K562 (cell line): ENCODE results near the gene ZNF501. TPM values are rescaled to one million over a fixed set of nuclear protein-coding genes. Genes with fewer than 3 reads are reported as not detected.

ENCODE experiments used
- ATAC-seq: fragments of 200-7000 bp; cut with Tn5 transposase; 3 replicates; pipeline ENCODE4 v1.9.1; 2020; ENCODE audit warnings: moderate library complexity
- BruUV-seq: library from RNA; stranded (reverse); fragments of 400-500 nt; replicated peaks from 2 replicates; lab custom pipeline; 2021; lab: Mats Ljungman, UMichigan
- CTCF ChIA-PET: fragments of 300-600 bp; formaldehyde crosslinking; extraction: SDS; loops from one replicate; lab custom pipeline; 2021; ENCODE audit warnings: low intra/inter-chr PET ratio; lab: Yijun Ruan, JAX
- POLR2A ChIA-PET: fragments of 300-600, 350-650 bp; sonication (Branson Sonifier 250); formaldehyde crosslinking; extraction: SDS; loops from one replicate; lab custom pipeline; 2021; ENCODE audit warnings: antibody characterized with exemption, inconsistent platforms; lab: Yijun Ruan, JAX
- DNase-seq, 4 experiments: peaks; one replicate each; pipeline versions ENCODE4 v3.0.0 to v3.0.0-alpha.2; 2011 to 2018; ENCODE audit warnings: low spot score in 3 of 4, mixed read lengths in 3 of 4; ENCODE audit errors: extremely low read depth in 1 of 4
- FAIRE-seq: peaks from 2 replicates; lab custom pipeline; 2011; peaks lifted over from hg19 to GRCh38; lab: Jason Lieb, UNC
- H2AFZ ChIP-seq: 2 replicates; pipeline ENCODE4 v1.6.0; 2011; ENCODE audit warnings: low read depth, low read length, control low read depth, inconsistent platforms
- H3K27ac ChIP-seq: fragments of 200-600 bp; 3 replicates; pipeline ENCODE4 v1.8.0; 2011; ENCODE audit warnings: low read depth, mild to moderate bottlenecking, control low read depth, inconsistent platforms, low read length, moderate library complexity, mixed read lengths; ENCODE audit errors: extremely low read depth
- H3K27me3 ChIP-seq, 2 experiments: fragments of 300-600 bp in 1 of 2; 2 replicates in 1 of 2; 3 replicates in 1 of 2; pipeline versions ENCODE4 v1.6.0 to v1.8.0; 2011; ENCODE audit warnings: inconsistent platforms in 2 of 2, low read length in 2 of 2, mild to moderate bottlenecking in 1 of 2, mixed read lengths in 1 of 2, moderate library complexity in 1 of 2; ENCODE audit not compliant: control insufficient read depth in 2 of 2, insufficient read depth in 2 of 2
- H3K36me3 ChIP-seq: fragments of 300-600 bp; 3 replicates; pipeline ENCODE4 v1.8.0; 2011; ENCODE audit warnings: mild to moderate bottlenecking, low read length, inconsistent platforms; ENCODE audit not compliant: control insufficient read depth, insufficient read depth
- H3K4me1 ChIP-seq, 2 experiments: fragments of 200-600 bp in 1 of 2; replicated peaks in 1 of 2; 2 replicates in 1 of 2; 3 replicates in 1 of 2; pipeline versions ENCODE4 v1.5.1 to v1.8.0; 2011; ENCODE audit warnings: inconsistent platforms in 2 of 2, low read length in 2 of 2, mild to moderate bottlenecking in 1 of 2, mixed read lengths in 1 of 2, moderate library complexity in 1 of 2; ENCODE audit not compliant: control insufficient read depth in 2 of 2, insufficient read depth in 2 of 2
- H3K4me2 ChIP-seq: 2 replicates; pipeline ENCODE4 v1.6.1; 2011; ENCODE audit warnings: low read length, control low read depth, inconsistent platforms, mixed read lengths; ENCODE audit not compliant: insufficient read depth
- H3K4me3 ChIP-seq: fragments of 200-600 bp; sonication (generic), shearing (Covaris generic); 2 replicates; pipeline ENCODE4 v1.5.1; 2016; ENCODE audit warnings: control low read depth, inconsistent platforms
- H3K79me2 ChIP-seq: fragments of 200-600 bp; 3 replicates; pipeline ENCODE4 v1.8.0; 2011; ENCODE audit warnings: low read length, inconsistent platforms; ENCODE audit not compliant: control insufficient read depth, insufficient read depth
- H3K9ac ChIP-seq, 2 experiments: 2 replicates each; pipeline versions ENCODE4 v1.6.0 to v1.6.1; 2011; ENCODE audit warnings: low read depth in 2 of 2, low read length in 2 of 2, control low read depth in 1 of 2, inconsistent platforms in 1 of 2, mild to moderate bottlenecking in 1 of 2, mixed read lengths in 1 of 2; ENCODE audit not compliant: insufficient read depth in 1 of 2
- H3K9me1 ChIP-seq: one replicate; pipeline ENCODE4 v1.6.0; 2011; ENCODE audit warnings: inconsistent platforms, mild to moderate bottlenecking, low read length, moderate library complexity; ENCODE audit not compliant: control insufficient read depth, insufficient read depth
- H3K9me3 ChIP-seq: replicated peaks from 2 replicates; pipeline ENCODE4 v1.5.1; 2011; ENCODE audit warnings: low read depth, low read length, inconsistent platforms; ENCODE audit not compliant: control insufficient read depth, insufficient read depth
- H4K20me1 ChIP-seq: replicated peaks from 2 replicates; pipeline ENCODE4 v1.6.1; 2011; ENCODE audit warnings: low read length, inconsistent platforms, mixed read lengths; ENCODE audit not compliant: control insufficient read depth, insufficient read depth
- whole genome bisulfite sequencing: fragments of 100-300 bp; shearing (Covaris generic); methylation state at CpG from one replicate; pipeline ENCODE4 v1.1.6; 2016; ENCODE audit warnings: low coverage, mixed read lengths; ENCODE audit not compliant: insufficient coverage; ENCODE audit errors: missing lambda C conversion rate; 5-methylcytosine and 5-hydroxymethylcytosine counted together
- in situ Hi-C: fragments of 300-500 bp; cut with MboI; formaldehyde crosslinking; loops from 4 replicates; pipeline ENCODE4 v1.15.0; 2018; ENCODE audit warnings: inconsistent platforms, mixed read lengths
- intact Hi-C: fragments of 100-400 bp; cut with micrococcal nuclease; formaldehyde crosslinking; loops from 2 replicates; pipeline ENCODE4 v1.14.2; 2022
- polyA plus RNA-seq, 8 experiments: library from polyadenylated mRNA; depleted of rRNA in 4 of 8; stranded (reverse) in 5 of 8; unstranded in 3 of 8; fragments of >200 nt; fragmentation: Nextera tagmentation in 2 of 8; fragmentation: Illumina TruSeq in 1 of 8; extraction: Ambion mirVana in 2 of 8; extraction: Trizol in 1 of 8; gene quantifications; 2 replicates each; pipeline versions ENCODE4 v1.2.1 to v1.2.3, GENCODE V29; 2011 to 2014; ENCODE audit warnings: inconsistent platforms in 1 of 8, missing spikeins in 1 of 8
- total RNA-seq, 7 experiments: library from RNA; depleted of rRNA in 6 of 7; stranded (reverse); fragments of >200 nt in 6 of 7; fragmentation: Illumina TruSeq in 2 of 7; extraction: Trizol in 2 of 7; gene quantifications; 2 replicates each; pipeline versions ENCODE4 v1.2.1 to v1.2.3, GENCODE V29; 2011 to 2021; ENCODE audit warnings: low replicate concordance in 1 of 7
- TF ChIP-seq, protein P1 (sequence below): fragments of 450-650 bp; IDR thresholded peaks from 2 replicates; pipeline ENCODE4 v1.6.1; 2016

The ZNF501 gene
- total and polyA plus RNA-seq, 9 of the 15 experiments (the other 6 are each of a cell fraction or from before 2014, with no cell fraction given), result 1.2 to 6.5 (median 3.7) TPM

DNA sequence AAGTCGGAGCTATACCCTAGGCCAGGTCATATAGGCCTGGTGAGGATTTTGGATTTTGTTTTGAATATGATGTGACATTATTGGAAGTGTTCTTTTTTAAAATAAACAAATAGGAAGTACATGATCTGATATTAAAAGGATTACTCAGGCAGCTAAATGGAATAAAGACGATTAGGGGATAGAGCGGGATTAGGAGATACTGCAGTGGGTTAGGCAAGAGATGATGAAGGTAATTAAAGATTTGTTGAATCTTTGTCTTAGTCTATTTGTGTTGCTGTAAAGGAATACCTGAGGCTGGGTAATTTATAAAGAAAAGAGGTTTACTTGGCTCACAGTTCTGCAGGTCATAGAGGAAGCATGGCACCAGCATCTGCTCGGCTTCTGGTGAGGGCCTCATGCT is 53.5 kb downstream of the ZNF501 start:
- no peak for FAIRE-seq
- Histone ChIP-seq H4K20me1 (no peaks in the 10 kb centered on the region), H3K27ac (no peak overlapping the region), H3K36me3 (peaks cover 68% of the 10 kb centered on the region), H2AFZ (no peak overlapping the region), H3K27me3 (no peaks in the 10 kb centered on the region), H3K9me1 (no peaks in the 10 kb centered on the region), H3K4me2 (no peak overlapping the region), H3K4me3 (no peak overlapping the region), H3K79me2 (no peaks in the 10 kb centered on the region; the same call in 2 of the 3 replicates), H3K9me3 (no peaks in the 10 kb centered on the region), H3K9ac (no peak overlapping the region), H3K4me1 (no peaks in the 10 kb centered on the region)
- TF ChIP-seq, protein P1, sequence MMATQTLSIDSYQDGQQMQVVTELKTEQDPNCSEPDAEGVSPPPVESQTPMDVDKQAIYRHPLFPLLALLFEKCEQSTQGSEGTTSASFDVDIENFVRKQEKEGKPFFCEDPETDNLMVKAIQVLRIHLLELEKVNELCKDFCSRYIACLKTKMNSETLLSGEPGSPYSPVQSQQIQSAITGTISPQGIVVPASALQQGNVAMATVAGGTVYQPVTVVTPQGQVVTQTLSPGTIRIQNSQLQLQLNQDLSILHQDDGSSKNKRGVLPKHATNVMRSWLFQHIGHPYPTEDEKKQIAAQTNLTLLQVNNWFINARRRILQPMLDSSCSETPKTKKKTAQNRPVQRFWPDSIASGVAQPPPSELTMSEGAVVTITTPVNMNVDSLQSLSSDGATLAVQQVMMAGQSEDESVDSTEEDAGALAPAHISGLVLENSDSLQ, result no peak
- ChIA-PET POLR2A (interaction anchor here (1.5 kb wide), 1 partner anchor 21 kb away, joined by 11 read pairs; the partner anchor contains the start of gene KIF15), CTCF (no interaction called here)
- no peak for ATAC-seq
- no peak for DNase-seq
- in situ Hi-C loops (no loop called here), intact Hi-C loops (no loop called here)
- BruUV-seq, result no TSS peak
- 94% methylated on average over 4 of the region's 4 CpGs for WGBS

Other genes starting within 250 kb of the ZNF501 start
Only the 7 nearest of the 11 such genes appear.
- gene ZNF660, start 144.7 kb upstream of the ZNF501 start, total RNA-seq (2014; rRNA removed), result 0.08 and 0.09 TPM in 2 replicates
- 0.65 and 0.96 TPM in 2 replicates for gene ZNF660, start 144.7 kb upstream of the ZNF501 start, total RNA-seq (2014; rRNA removed; fragmentation: Illumina TruSeq; extraction: Trizol)
- gene ZNF660, start 144.7 kb upstream of the ZNF501 start, total RNA-seq (2015; rRNA removed; fragmentation: Illumina TruSeq; extraction: Trizol), result 0.40 and 0.49 TPM in 2 replicates
- gene ZNF660, start 144.7 kb upstream of the ZNF501 start, total RNA-seq (2021), result 0.13 and 0.29 TPM in 2 replicates
- 0.17 and 0.24 TPM in 2 replicates for gene ZNF660, start 144.7 kb upstream of the ZNF501 start, polyA plus RNA-seq (2011; rRNA removed)
- 0.07 and 0.10 TPM in 2 replicates for gene ZNF660, start 144.7 kb upstream of the ZNF501 start, polyA plus RNA-seq (2014; fragmentation: Illumina TruSeq; extraction: Trizol)
- gene ZNF660, start 144.7 kb upstream of the ZNF501 start, polyA plus RNA-seq (2014; fragmentation: Nextera tagmentation; extraction: Ambion mirVana), result under 1 TPM; 0.06 to 0.07 TPM
- 0.18 and 0.19 TPM in 2 replicates for gene ZNF660, start 144.7 kb upstream of the ZNF501 start, polyA plus RNA-seq (2014; rRNA removed)
- gene ZNF197, start 104.6 kb upstream of the ZNF501 start, total RNA-seq (2014; rRNA removed), result 12.1 and 13.1 TPM in 2 replicates
- gene ZNF197, start 104.6 kb upstream of the ZNF501 start, total RNA-seq (2014; rRNA removed; fragmentation: Illumina TruSeq; extraction: Trizol), result 19.1 and 22.3 TPM in 2 replicates
- 16.1 and 18.5 TPM in 2 replicates for gene ZNF197, start 104.6 kb upstream of the ZNF501 start, total RNA-seq (2015; rRNA removed; fragmentation: Illumina TruSeq; extraction: Trizol)
- 12.7 and 13.9 TPM in 2 replicates for gene ZNF197, start 104.6 kb upstream of the ZNF501 start, total RNA-seq (2021)
- gene ZNF197, start 104.6 kb upstream of the ZNF501 start, polyA plus RNA-seq (2011; rRNA removed), result 10.1 and 13.7 TPM in 2 replicates
- 15.7 and 16.7 TPM in 2 replicates for gene ZNF197, start 104.6 kb upstream of the ZNF501 start, polyA plus RNA-seq (2014; fragmentation: Illumina TruSeq; extraction: Trizol)
- 1 to 10 TPM; 3.5 to 3.8 TPM for gene ZNF197, start 104.6 kb upstream of the ZNF501 start, polyA plus RNA-seq (2014; fragmentation: Nextera tagmentation; extraction: Ambion mirVana)
- gene ZNF197, start 104.6 kb upstream of the ZNF501 start, polyA plus RNA-seq (2014; rRNA removed), result 9.4 and 11.0 TPM in 2 replicates
- 11.5 and 12.2 TPM in 2 replicates for gene ZNF35, start 80.9 kb upstream of the ZNF501 start, total RNA-seq (2014; rRNA removed)
- gene ZNF35, start 80.9 kb upstream of the ZNF501 start, total RNA-seq (2014; rRNA removed; fragmentation: Illumina TruSeq; extraction: Trizol), result 18.2 and 21.9 TPM in 2 replicates
- gene ZNF35, start 80.9 kb upstream of the ZNF501 start, total RNA-seq (2015; rRNA removed; fragmentation: Illumina TruSeq; extraction: Trizol), result 17.6 and 18.2 TPM in 2 replicates
- gene ZNF35, start 80.9 kb upstream of the ZNF501 start, total RNA-seq (2021), result 13.1 and 13.7 TPM in 2 replicates
- gene ZNF35, start 80.9 kb upstream of the ZNF501 start, polyA plus RNA-seq (2011; rRNA removed), result 7.5 and 8.2 TPM in 2 replicates
- gene ZNF35, start 80.9 kb upstream of the ZNF501 start, polyA plus RNA-seq (2014; fragmentation: Illumina TruSeq; extraction: Trizol), result 12.3 and 14.8 TPM in 2 replicates
- gene ZNF35, start 80.9 kb upstream of the ZNF501 start, polyA plus RNA-seq (2014; fragmentation: Nextera tagmentation; extraction: Ambion mirVana), result 10 to 100 TPM; 15.2 to 15.5 TPM
- gene ZNF35, start 80.9 kb upstream of the ZNF501 start, polyA plus RNA-seq (2014; rRNA removed), result 8.0 and 8.6 TPM in 2 replicates
- gene ZNF502, start 17.0 kb upstream of the ZNF501 start, total RNA-seq (2014; rRNA removed), result 0.59 and 0.61 TPM in 2 replicates
- 0.73 and 1.3 TPM in 2 replicates for gene ZNF502, start 17.0 kb upstream of the ZNF501 start, total RNA-seq (2014; rRNA removed; fragmentation: Illumina TruSeq; extraction: Trizol)
- 0.68 and 0.98 TPM in 2 replicates for gene ZNF502, start 17.0 kb upstream of the ZNF501 start, total RNA-seq (2015; rRNA removed; fragmentation: Illumina TruSeq; extraction: Trizol)
- gene ZNF502, start 17.0 kb upstream of the ZNF501 start, total RNA-seq (2021), result 0.65 and 0.73 TPM in 2 replicates
- gene ZNF502, start 17.0 kb upstream of the ZNF501 start, polyA plus RNA-seq (2011; rRNA removed), result 0.11 and 0.47 TPM in 2 replicates
- gene ZNF502, start 17.0 kb upstream of the ZNF501 start, polyA plus RNA-seq (2014; fragmentation: Illumina TruSeq; extraction: Trizol), result 0.73 and 0.90 TPM in 2 replicates
- gene ZNF502, start 17.0 kb upstream of the ZNF501 start, polyA plus RNA-seq (2014; fragmentation: Nextera tagmentation; extraction: Ambion mirVana), result under 1 TPM; 0.38 to 0.67 TPM
- 0.60 and 1.6 TPM in 2 replicates for gene ZNF502, start 17.0 kb upstream of the ZNF501 start, polyA plus RNA-seq (2014; rRNA removed)
- gene KIAA1143, start 32.0 kb downstream of the ZNF501 start, total RNA-seq (2014; rRNA removed), result 27.9 and 31.3 TPM in 2 replicates
- 72.0 and 97.2 TPM in 2 replicates for gene KIAA1143, start 32.0 kb downstream of the ZNF501 start, total RNA-seq (2014; rRNA removed; fragmentation: Illumina TruSeq; extraction: Trizol)
- gene KIAA1143, start 32.0 kb downstream of the ZNF501 start, total RNA-seq (2015; rRNA removed; fragmentation: Illumina TruSeq; extraction: Trizol), result 43.7 and 47.0 TPM in 2 replicates
- 42.8 and 47.1 TPM in 2 replicates for gene KIAA1143, start 32.0 kb downstream of the ZNF501 start, total RNA-seq (2021)
- 30.9 and 40.7 TPM in 2 replicates for gene KIAA1143, start 32.0 kb downstream of the ZNF501 start, polyA plus RNA-seq (2011; rRNA removed)
- gene KIAA1143, start 32.0 kb downstream of the ZNF501 start, polyA plus RNA-seq (2014; fragmentation: Illumina TruSeq; extraction: Trizol), result 47.4 and 54.6 TPM in 2 replicates
- 10 to 100 TPM; 33.5 to 42.2 TPM for gene KIAA1143, start 32.0 kb downstream of the ZNF501 start, polyA plus RNA-seq (2014; fragmentation: Nextera tagmentation; extraction: Ambion mirVana)
- 24.0 and 25.6 TPM in 2 replicates for gene KIAA1143, start 32.0 kb downstream of the ZNF501 start, polyA plus RNA-seq (2014; rRNA removed)
- 26.0 and 28.0 TPM in 2 replicates for gene KIF15, start 32.2 kb downstream of the ZNF501 start, total RNA-seq (2014; rRNA removed)
- gene KIF15, start 32.2 kb downstream of the ZNF501 start, total RNA-seq (2014; rRNA removed; fragmentation: Illumina TruSeq; extraction: Trizol), result 43.7 and 52.3 TPM in 2 replicates
- 45.1 and 45.9 TPM in 2 replicates for gene KIF15, start 32.2 kb downstream of the ZNF501 start, total RNA-seq (2015; rRNA removed; fragmentation: Illumina TruSeq; extraction: Trizol)
- 24.5 and 25.8 TPM in 2 replicates for gene KIF15, start 32.2 kb downstream of the ZNF501 start, total RNA-seq (2021)
- 17.9 and 25.3 TPM in 2 replicates for gene KIF15, start 32.2 kb downstream of the ZNF501 start, polyA plus RNA-seq (2011; rRNA removed)
- gene KIF15, start 32.2 kb downstream of the ZNF501 start, polyA plus RNA-seq (2014; fragmentation: Illumina TruSeq; extraction: Trizol), result 33.8 and 43.3 TPM in 2 replicates
- gene KIF15, start 32.2 kb downstream of the ZNF501 start, polyA plus RNA-seq (2014; fragmentation: Nextera tagmentation; extraction: Ambion mirVana), result 10 to 100 TPM in 1 of 2 experiments, 1 to 10 TPM in 1; 9.0 to 21.2 TPM
- 21.2 and 27.9 TPM in 2 replicates for gene KIF15, start 32.2 kb downstream of the ZNF501 start, polyA plus RNA-seq (2014; rRNA removed)
- 0.65 and 0.86 TPM in 2 replicates for gene TMEM42, start 132.3 kb downstream of the ZNF501 start, total RNA-seq (2014; rRNA removed)
- gene TMEM42, start 132.3 kb downstream of the ZNF501 start, total RNA-seq (2014; rRNA removed; fragmentation: Illumina TruSeq; extraction: Trizol), result 0.93 and 1.1 TPM in 2 replicates
- gene TMEM42, start 132.3 kb downstream of the ZNF501 start, total RNA-seq (2015; rRNA removed; fragmentation: Illumina TruSeq; extraction: Trizol), result 0.87 and 1.1 TPM in 2 replicates
- gene TMEM42, start 132.3 kb downstream of the ZNF501 start, total RNA-seq (2021), result 1.6 TPM in 2 replicates
- 1.6 and 2.2 TPM in 2 replicates for gene TMEM42, start 132.3 kb downstream of the ZNF501 start, polyA plus RNA-seq (2011; rRNA removed)
- gene TMEM42, start 132.3 kb downstream of the ZNF501 start, polyA plus RNA-seq (2014; fragmentation: Illumina TruSeq; extraction: Trizol), result 0.86 and 0.89 TPM in 2 replicates
- gene TMEM42, start 132.3 kb downstream of the ZNF501 start, polyA plus RNA-seq (2014; fragmentation: Nextera tagmentation; extraction: Ambion mirVana), result under 1 TPM; 0.53 to 0.98 TPM
- gene TMEM42, start 132.3 kb downstream of the ZNF501 start, polyA plus RNA-seq (2014; rRNA removed), result 0.90 and 0.96 TPM in 2 replicates